ENCODE data around the gene FZD7.

GRCh38 chr2:202071107-202071506 lies 37.5 kb downstream of the FZD7 start:
- TF ChIP-seq, protein P1, sequence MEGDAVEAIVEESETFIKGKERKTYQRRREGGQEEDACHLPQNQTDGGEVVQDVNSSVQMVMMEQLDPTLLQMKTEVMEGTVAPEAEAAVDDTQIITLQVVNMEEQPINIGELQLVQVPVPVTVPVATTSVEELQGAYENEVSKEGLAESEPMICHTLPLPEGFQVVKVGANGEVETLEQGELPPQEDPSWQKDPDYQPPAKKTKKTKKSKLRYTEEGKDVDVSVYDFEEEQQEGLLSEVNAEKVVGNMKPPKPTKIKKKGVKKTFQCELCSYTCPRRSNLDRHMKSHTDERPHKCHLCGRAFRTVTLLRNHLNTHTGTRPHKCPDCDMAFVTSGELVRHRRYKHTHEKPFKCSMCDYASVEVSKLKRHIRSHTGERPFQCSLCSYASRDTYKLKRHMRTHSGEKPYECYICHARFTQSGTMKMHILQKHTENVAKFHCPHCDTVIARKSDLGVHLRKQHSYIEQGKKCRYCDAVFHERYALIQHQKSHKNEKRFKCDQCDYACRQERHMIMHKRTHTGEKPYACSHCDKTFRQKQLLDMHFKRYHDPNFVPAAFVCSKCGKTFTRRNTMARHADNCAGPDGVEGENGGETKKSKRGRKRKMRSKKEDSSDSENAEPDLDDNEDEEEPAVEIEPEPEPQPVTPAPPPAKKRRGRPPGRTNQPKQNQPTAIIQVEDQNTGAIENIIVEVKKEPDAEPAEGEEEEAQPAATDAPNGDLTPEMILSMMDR (IDR thresholded peaks at IDR 0.05), result no peak
- no peak for TF ChIP-seq POLR2AphosphoS5 (IDR thresholded peaks at IDR 0.05)
- TF ChIP-seq POLR2A (IDR thresholded peaks at IDR 0.05), result no peak
